ENCODE measurements around the gene TEK.

DNA sequence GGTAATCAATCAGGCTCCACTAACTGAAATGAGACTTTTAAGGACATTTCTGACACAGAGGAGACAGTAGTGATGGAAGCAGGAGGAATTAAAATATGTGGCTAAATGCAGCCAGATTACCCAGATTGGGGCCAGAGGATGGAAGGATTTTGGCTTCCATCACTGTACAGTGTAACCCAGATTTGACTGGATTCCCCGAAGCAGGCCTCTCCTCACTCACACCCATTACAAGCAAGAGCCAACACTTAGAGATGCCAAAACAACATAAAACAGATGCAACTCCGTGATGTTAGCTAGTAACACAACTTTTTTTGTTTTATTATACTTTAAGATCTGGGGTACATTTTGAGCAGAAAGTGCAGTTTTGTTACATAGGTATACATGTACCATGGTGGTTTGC is 17.6 kb downstream of the TEK start:
- TF ChIP-seq ZNF121 (tag by site-specific recombination; IDR thresholded peaks at IDR 0.05) (no peak), ZNF274 (IDR thresholded peaks at IDR 0.05; ENCODE audit: low read length) (no peak), ZNF274 (tag by site-specific recombination; IDR thresholded peaks at IDR 0.05; ENCODE audit: borderline replicate concordance) (no peak)

All from HEK293 (cell line).